SK-N-SH (cell line): ENCODE data around the gene IQSEC1. TPM values are rescaled to one million over a fixed set of nuclear protein-coding genes. Genes with fewer than 3 reads are reported as not detected.

Source experiments
- CTCF ChIA-PET: fragments of 300-600, 350-600 bp; formaldehyde crosslinking; extraction: SDS; loops from one replicate; lab custom pipeline; 2021; lab: Yijun Ruan, JAX
- POLR2A ChIA-PET: fragments of 350-600 bp; sonication (Branson Sonifier 250); formaldehyde crosslinking; extraction: SDS; loops from one replicate; lab custom pipeline; 2020; ENCODE audit warnings: antibody characterized with exemption, inconsistent platforms; lab: Yijun Ruan, JAX
- DNase-seq: peaks from one replicate; pipeline ENCODE4 v3.0.0; 2012
- H2AFZ ChIP-seq: fragments of 200-600 bp; sonication (generic); 2 replicates; pipeline ENCODE4 v1.8.1; 2016; ENCODE audit warnings: antibody characterized with exemption, mild to moderate bottlenecking, low read depth
- H3F3A ChIP-seq: fragments of 200-600 bp; sonication (generic); replicated peaks from 2 replicates; pipeline ENCODE3; 2016; ENCODE audit warnings: antibody characterized with exemption, mild to moderate bottlenecking; ENCODE audit not compliant: insufficient read depth
- H3K27ac ChIP-seq, 2 experiments: fragments of 200-500 bp in 1 of 2; fragments of 200-600 bp in 1 of 2; sonication (Bioruptor generic) in 1 of 2; sonication (generic), shearing (Covaris generic) in 1 of 2; 2 replicates each; pipeline versions ENCODE4 v1.5.1 to v1.6.1; 2014 to 2016; ENCODE audit warnings: low read depth in 2 of 2, inconsistent platforms in 1 of 2, low read length in 1 of 2, mild to moderate bottlenecking in 1 of 2, mixed read lengths in 1 of 2
- H3K27me3 ChIP-seq: fragments of 200-600 bp; sonication (generic), shearing (Covaris generic); 2 replicates; pipeline ENCODE4 v1.6.1; 2016; ENCODE audit warnings: mixed run types; ENCODE audit not compliant: insufficient read depth
- H3K36me3 ChIP-seq, 2 experiments: fragments of 200-500 bp in 1 of 2; fragments of 200-600 bp in 1 of 2; sonication (Bioruptor generic) in 1 of 2; sonication (generic) in 1 of 2; replicated peaks in 1 of 2; 2 replicates each; pipeline versions ENCODE3 to v1.5.1; 2014 to 2016; ENCODE audit warnings: low read length in 1 of 2, mild to moderate bottlenecking in 1 of 2; ENCODE audit not compliant: insufficient read depth in 2 of 2, control insufficient read depth in 1 of 2
- H3K4me1 ChIP-seq, 2 experiments: fragments of 200-500 bp in 1 of 2; fragments of 200-600 bp in 1 of 2; sonication (Bioruptor generic) in 1 of 2; sonication (generic), shearing (Covaris generic) in 1 of 2; 2 replicates each; pipeline versions ENCODE4 v1.5.1 to v1.6.1; 2014 to 2016; ENCODE audit warnings: low read depth in 1 of 2, low read length in 1 of 2, mixed run types in 1 of 2; ENCODE audit not compliant: insufficient read depth in 2 of 2, control insufficient read depth in 1 of 2
- H3K4me2 ChIP-seq: fragments of 200-600 bp; sonication (generic), shearing (Covaris generic); 2 replicates; pipeline ENCODE4 v1.6.1; 2017; ENCODE audit warnings: mixed run types
- H3K4me3 ChIP-seq, 2 experiments: fragments of 200-500 bp in 1 of 2; fragments of 200-600 bp in 1 of 2; sonication (Bioruptor generic) in 1 of 2; sonication (generic), shearing (Covaris generic) in 1 of 2; 2 replicates each; pipeline versions ENCODE4 v1.5.1 to v1.8.1; 2014 to 2016; ENCODE audit warnings: low read depth in 2 of 2, inconsistent platforms in 1 of 2, low read length in 1 of 2, mild to moderate bottlenecking in 1 of 2, mixed read lengths in 1 of 2, moderate library complexity in 1 of 2
- H3K79me2 ChIP-seq: fragments of 200-600 bp; sonication (generic); 2 replicates; pipeline ENCODE4 v1.8.1; 2017; ENCODE audit warnings: mild to moderate bottlenecking; ENCODE audit not compliant: insufficient read depth
- H3K9ac ChIP-seq: fragments of 200-600 bp; sonication (generic); 2 replicates; pipeline ENCODE4 v1.6.1; 2017; ENCODE audit warnings: mixed run types
- H3K9me2 ChIP-seq: fragments of 200-600 bp; sonication (generic); 2 replicates; pipeline ENCODE4 v1.6.1; 2017; ENCODE audit warnings: mixed run types
- H3K9me3 ChIP-seq: fragments of 200-600 bp; sonication (generic); 2 replicates; pipeline ENCODE4 v1.6.1; 2017; ENCODE audit warnings: mixed run types, mild to moderate bottlenecking, moderate library complexity
- H4K20me1 ChIP-seq: fragments of 200-600 bp; sonication (generic); 2 replicates; pipeline ENCODE4 v1.6.1; 2017; ENCODE audit warnings: mild to moderate bottlenecking, mixed run types; ENCODE audit not compliant: insufficient read depth
- CHD2 ChIP-seq: fragments of 150-350 bp; IDR thresholded peaks from 2 replicates; pipeline ENCODE4 v1.6.1; 2018; ENCODE audit warnings: low read length; ENCODE audit not compliant: partially characterized antibody
- ELF1 ChIP-seq: IDR thresholded peaks from 2 replicates; pipeline ENCODE4 v1.4.0; 2012
- EP300 ChIP-seq, 2 experiments: IDR thresholded peaks; 2 replicates each; pipeline versions ENCODE4 v1.4.0 to v1.6.1; 2012; ENCODE audit warnings: borderline replicate concordance in 1 of 2, low read depth in 1 of 2, low read length in 1 of 2
- EZH2phosphoT487 ChIP-seq: fragments of 200-600 bp; sonication (generic); IDR thresholded peaks from 2 replicates; pipeline ENCODE4 v1.6.1; 2017; ENCODE audit warnings: low read depth, mixed run types, mild to moderate bottlenecking, antibody characterized with exemption, moderate library complexity, borderline replicate concordance
- FOXJ3 ChIP-seq: sonication (generic); formaldehyde crosslinking; IDR thresholded peaks from 2 replicates; pipeline ENCODE4 v1.5.1; 2020; ENCODE audit warnings: mild to moderate bottlenecking, missing genetic modification reagents
- FOXM1 ChIP-seq: IDR thresholded peaks from 2 replicates; pipeline ENCODE4 v1.4.0; 2012; ENCODE audit warnings: low read depth, mild to moderate bottlenecking
- GABPA ChIP-seq: IDR thresholded peaks from 2 replicates; pipeline ENCODE4 v1.4.0; 2012; ENCODE audit warnings: low read depth, mild to moderate bottlenecking
- JUND ChIP-seq: IDR thresholded peaks from 2 replicates; pipeline ENCODE4 v1.4.0; 2012
- MEF2A ChIP-seq: IDR thresholded peaks from 2 replicates; pipeline ENCODE4 v1.4.0; 2012; ENCODE audit warnings: low read depth, borderline replicate concordance
- MXI1 ChIP-seq: IDR thresholded peaks from 2 replicates; pipeline ENCODE4 v1.6.1; 2012; ENCODE audit warnings: mild to moderate bottlenecking, low read depth, low read length, improper control_type of control experiment
- PBX3 ChIP-seq: IDR thresholded peaks from 2 replicates; pipeline ENCODE4; 2012
- TAF1 ChIP-seq: IDR thresholded peaks from 2 replicates; pipeline ENCODE4 v1.6.1; 2012; ENCODE audit warnings: low read depth, mild to moderate bottlenecking, low read length, moderate library complexity, borderline replicate concordance
- TCF12 ChIP-seq: IDR thresholded peaks from 2 replicates; pipeline ENCODE4 v1.4.0; 2012
- TEAD4 ChIP-seq: IDR thresholded peaks from 2 replicates; pipeline ENCODE4 v1.4.0; 2012; ENCODE audit warnings: mild to moderate bottlenecking, borderline replicate concordance; ENCODE audit not compliant: insufficient read depth
- YY1 ChIP-seq: IDR thresholded peaks from 2 replicates; pipeline ENCODE4 v1.4.0; 2012; ENCODE audit warnings: low read depth, mild to moderate bottlenecking
- WGBS: methylation state at CpG from one replicate; pipeline ENCODE4 v1.1.6; 2017; ENCODE audit warnings: low lambda C conversion rate; 5-methylcytosine and 5-hydroxymethylcytosine counted together
- polyA plus RNA-seq, 3 experiments: library from polyadenylated mRNA; depleted of rRNA; stranded (reverse); fragments of >200 nt; gene quantifications; 2 replicates each; pipeline ENCODE4 v1.2.3, GENCODE V29; 2012
- TF ChIP-seq, protein P1 (sequence below): fragments of 150-350 bp; IDR thresholded peaks from 2 replicates; pipeline ENCODE4 v1.6.1; 2016; ENCODE audit warnings: mild to moderate bottlenecking, low read depth, low read length
- TF ChIP-seq, protein P2 (sequence below): IDR thresholded peaks from 2 replicates; pipeline ENCODE4 v1.4.0; 2012; ENCODE audit warnings: low read depth, borderline replicate concordance

Gene IQSEC1
- polyA plus RNA-seq, 1 of the 3 experiments (the other 2 are of a cell fraction) = 6.2 TPM

DNA sequence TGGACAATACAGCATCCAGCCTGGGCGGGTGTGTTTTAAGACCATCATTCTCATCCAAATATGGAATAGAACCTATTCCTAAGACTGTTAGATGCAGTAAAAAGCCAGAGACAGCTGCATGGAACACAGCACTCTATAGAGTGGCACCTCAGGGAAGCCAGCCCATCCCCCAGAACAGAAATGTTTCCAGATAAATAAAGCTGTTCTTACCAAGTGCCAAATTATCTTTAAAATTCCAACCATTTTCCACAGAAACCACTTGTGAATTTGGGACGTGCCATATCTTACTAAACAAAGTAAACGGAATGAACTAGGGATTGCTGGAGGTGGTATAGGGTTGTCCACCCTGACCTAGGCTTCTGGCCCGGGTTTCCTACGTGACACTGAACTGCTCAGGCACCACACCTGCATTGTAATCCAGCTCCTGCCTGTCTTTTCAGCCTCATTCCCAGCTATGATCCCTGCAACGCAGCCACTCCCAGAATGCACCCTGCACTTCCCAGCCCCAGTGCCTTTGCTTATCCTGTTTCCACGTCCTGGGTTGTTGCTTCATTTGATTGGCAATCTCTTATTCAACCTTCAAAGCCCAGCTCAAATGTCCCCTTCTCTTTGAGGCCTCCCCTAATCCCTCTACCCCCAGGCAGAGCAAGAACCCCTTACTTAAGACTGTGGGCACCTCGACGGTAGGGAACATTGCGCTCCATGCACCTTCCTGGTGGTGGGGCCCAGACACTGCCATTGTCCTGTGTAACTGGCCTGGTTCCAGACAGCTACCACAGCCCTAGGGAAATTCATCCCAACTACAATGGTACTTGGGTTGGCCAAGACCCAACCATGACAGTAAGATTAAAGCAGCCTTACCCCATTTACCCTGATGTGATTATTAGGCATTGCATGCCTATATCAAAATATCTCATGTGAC, 100.2 kb downstream of the IQSEC1 start:
- POLR2A ChIA-PET = no interaction called here

More for the DNA sequence above, 100.2 kb downstream of the IQSEC1 start:
- CTCF ChIA-PET = interaction anchor here (1.4 to 2.3 kb wide), 3 partner anchors 10 to 22 kb away, joined by 5 to 7 read pairs (median 6); no protein-coding TSS in a partner anchor
- Histone ChIP-seq H3K79me2 (no peaks in the 10 kb centered on the region), H3K27ac (no peak overlapping the region), H3K9me2 (no peaks in the 10 kb centered on the region), H3K4me2 (no peak overlapping the region), H4K20me1 (no peaks in the 10 kb centered on the region), H3K4me3 (no peak overlapping the region), H3K36me3 (no peaks in the 10 kb centered on the region), H2AFZ (no peak overlapping the region), H3F3A (no peaks in the 10 kb centered on the region), H3K27me3 (no peaks in the 10 kb centered on the region), H3K9me3 (no peaks in the 10 kb centered on the region), H3K9ac (no peak overlapping the region), H3K4me1 (peaks cover 0 to 17% of the 10 kb centered on the region in 2 experiments; a peak in 2 of 4 replicates)
- no peak for TF ChIP-seq EP300 (IDR thresholded peaks at IDR 0.05; ENCODE audit: borderline replicate concordance in 1 of 2, low read depth in 1 of 2, low read length in 1 of 2)
- no peak for TF ChIP-seq MXI1
- TF ChIP-seq TAF1 = no peak
- no peak for TF ChIP-seq EZH2phosphoT487
- no peak for TF ChIP-seq MEF2A
- TF ChIP-seq FOXJ3 = no peak
- no peak for TF ChIP-seq TEAD4
- TF ChIP-seq CHD2 = no peak
- no peak for TF ChIP-seq PBX3
- TF ChIP-seq, protein P1, sequence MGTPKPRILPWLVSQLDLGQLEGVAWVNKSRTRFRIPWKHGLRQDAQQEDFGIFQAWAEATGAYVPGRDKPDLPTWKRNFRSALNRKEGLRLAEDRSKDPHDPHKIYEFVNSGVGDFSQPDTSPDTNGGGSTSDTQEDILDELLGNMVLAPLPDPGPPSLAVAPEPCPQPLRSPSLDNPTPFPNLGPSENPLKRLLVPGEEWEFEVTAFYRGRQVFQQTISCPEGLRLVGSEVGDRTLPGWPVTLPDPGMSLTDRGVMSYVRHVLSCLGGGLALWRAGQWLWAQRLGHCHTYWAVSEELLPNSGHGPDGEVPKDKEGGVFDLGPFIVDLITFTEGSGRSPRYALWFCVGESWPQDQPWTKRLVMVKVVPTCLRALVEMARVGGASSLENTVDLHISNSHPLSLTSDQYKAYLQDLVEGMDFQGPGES = no peak
- no peak for TF ChIP-seq FOXM1
- TF ChIP-seq GABPA = no peak
- TF ChIP-seq YY1 = no peak
- no peak for TF ChIP-seq ELF1
- TF ChIP-seq TCF12 = no peak
- TF ChIP-seq JUND = no peak
- TF ChIP-seq, protein P2, sequence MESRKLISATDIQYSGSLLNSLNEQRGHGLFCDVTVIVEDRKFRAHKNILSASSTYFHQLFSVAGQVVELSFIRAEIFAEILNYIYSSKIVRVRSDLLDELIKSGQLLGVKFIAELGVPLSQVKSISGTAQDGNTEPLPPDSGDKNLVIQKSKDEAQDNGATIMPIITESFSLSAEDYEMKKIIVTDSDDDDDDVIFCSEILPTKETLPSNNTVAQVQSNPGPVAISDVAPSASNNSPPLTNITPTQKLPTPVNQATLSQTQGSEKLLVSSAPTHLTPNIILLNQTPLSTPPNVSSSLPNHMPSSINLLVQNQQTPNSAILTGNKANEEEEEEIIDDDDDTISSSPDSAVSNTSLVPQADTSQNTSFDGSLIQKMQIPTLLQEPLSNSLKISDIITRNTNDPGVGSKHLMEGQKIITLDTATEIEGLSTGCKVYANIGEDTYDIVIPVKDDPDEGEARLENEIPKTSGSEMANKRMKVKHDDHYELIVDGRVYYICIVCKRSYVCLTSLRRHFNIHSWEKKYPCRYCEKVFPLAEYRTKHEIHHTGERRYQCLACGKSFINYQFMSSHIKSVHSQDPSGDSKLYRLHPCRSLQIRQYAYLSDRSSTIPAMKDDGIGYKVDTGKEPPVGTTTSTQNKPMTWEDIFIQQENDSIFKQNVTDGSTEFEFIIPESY = no peak
- 86% methylated on average over 10 of the region's 10 CpGs for WGBS
- DNase-seq = no peak
